Mesenteric fat pad (tissue), 1 donor: Measurements from ENCODE around the gene KCTD7. TPM values are rescaled to one million over a fixed set of nuclear protein-coding genes. Genes with fewer than 3 reads are reported as not detected.
"Not testable (repeated sequence)": the region's sequence is repeated elsewhere in the genome, so short reads cannot be mapped to it uniquely, and the experiment has no call there.

Experiments used
- DNase-seq: peaks from one replicate; pipeline ENCODE4 v3.0.0-alpha.2; 2020; ENCODE audit warnings: low spot score
- total RNA-seq: library from RNA; stranded (reverse); fragmentation: NEBNext Ultra II Directional; extraction: Animal tissue kit (Norgen Biotek cat#: 25700); gene quantifications from one replicate; pipeline ENCODE4 v1.2.1, GENCODE V29; 2021
- donor health status: DM: yes; HTN: yes; CAD: no.

The KCTD7 gene
- total RNA-seq, 1 donor from 2014 or later, result 7.9 TPM

DNA sequence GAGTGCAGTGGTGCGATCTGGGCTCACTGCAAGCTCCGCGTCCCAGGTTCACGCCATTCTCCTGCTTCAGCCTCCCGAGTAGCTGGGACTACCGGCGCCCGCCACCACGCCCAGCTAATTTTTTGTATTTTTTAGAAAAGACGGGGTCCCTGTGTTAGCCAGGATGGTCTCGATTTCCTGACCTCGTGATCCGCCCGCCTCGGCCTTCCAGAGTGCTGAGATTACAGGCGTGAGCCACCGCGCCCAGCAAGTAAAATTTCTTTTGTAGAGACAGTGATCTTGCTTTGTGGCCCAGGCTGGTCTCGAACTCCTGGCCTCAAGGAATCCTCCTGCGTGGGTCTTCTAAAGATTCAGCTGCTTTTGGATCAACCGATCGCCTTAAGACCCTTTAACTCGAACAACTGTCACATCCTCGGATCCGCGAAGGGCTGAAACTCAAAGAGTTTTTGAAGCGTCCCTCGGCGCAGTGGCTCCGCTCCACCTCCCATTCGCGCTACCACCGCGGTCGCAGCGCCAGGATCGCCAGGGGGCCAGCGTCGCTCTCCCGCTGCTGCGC is 25.1 kb downstream of the KCTD7 start:
- DNase-seq, result not testable (repeated sequence)

DNA sequence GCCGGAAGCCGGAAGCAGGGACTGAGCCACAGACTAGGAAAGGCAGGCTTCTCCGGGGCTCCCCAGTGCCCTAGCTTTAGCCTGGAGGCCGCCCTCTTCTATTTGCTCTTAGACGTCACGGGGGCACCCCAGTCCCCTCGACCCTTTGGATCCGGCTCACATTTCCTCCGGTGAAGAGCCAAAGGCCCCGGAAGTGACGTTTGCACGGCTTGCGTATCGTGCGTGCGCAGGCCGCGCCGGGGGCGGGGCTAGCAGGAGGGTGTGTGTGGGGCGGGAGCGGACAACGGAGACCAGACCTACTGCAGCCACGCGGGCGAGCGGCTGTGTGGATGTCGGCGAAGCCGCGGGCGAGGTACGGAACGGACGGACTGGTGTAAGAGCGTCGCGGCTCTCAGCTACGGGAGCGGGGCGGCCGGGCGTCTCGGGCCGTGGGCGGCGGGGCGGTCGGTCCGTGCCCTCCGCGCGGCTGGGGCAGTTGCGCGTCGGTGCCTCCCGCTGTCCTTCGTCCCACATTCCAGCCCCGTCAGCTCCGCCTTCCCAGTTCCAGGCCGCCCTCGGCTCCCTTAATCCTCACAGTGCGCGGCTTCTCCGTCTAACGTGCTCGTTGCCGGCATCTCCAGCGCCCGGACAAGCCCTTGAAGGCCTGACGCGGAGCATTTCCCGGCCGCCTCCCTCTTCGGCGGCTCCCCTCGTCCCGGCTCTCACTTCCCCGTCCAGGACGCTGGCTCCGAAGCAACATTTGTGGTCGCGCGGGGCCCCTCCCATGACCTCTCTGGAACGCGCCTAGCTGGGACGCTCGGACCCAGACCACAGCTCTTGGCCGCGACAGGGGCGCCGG is 25.8 kb downstream of the KCTD7 start:
- DNase-seq, result peak; percentile 100

DNA sequence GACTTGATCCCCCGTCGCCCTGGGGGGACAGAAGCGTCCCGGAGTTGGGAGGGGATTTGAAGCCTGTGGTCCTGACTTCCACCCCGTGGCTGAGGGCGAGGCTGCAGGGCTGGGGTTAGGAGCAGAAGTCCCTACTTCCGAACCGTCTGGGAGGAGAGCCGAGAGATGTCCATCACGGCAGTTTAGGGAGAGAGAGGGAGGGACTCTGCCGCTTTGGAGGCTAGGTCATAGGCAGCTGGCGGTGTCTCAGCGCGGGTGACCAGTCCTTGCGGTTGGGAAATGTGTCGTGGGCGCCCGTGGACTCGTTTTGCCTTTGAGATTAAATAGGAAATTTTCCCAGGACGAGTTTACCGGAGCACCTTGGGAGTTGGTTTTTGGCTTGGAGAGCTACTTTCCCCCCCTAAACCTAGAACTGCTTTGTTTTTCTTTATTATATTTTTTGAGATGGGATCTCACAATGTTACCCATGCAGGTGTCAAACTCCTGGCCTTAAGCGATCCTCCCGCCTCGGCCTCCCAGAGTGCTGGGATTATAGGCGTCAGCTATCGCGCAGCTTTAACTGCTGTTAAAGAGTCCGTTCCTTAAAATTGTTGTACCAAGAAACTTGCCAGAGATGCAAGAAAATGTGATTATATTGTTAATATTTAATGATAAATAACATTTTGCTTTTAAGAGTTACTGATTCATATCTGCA is 26.6 kb downstream of the KCTD7 start:
- DNase-seq, result not testable (repeated sequence)

DNA sequence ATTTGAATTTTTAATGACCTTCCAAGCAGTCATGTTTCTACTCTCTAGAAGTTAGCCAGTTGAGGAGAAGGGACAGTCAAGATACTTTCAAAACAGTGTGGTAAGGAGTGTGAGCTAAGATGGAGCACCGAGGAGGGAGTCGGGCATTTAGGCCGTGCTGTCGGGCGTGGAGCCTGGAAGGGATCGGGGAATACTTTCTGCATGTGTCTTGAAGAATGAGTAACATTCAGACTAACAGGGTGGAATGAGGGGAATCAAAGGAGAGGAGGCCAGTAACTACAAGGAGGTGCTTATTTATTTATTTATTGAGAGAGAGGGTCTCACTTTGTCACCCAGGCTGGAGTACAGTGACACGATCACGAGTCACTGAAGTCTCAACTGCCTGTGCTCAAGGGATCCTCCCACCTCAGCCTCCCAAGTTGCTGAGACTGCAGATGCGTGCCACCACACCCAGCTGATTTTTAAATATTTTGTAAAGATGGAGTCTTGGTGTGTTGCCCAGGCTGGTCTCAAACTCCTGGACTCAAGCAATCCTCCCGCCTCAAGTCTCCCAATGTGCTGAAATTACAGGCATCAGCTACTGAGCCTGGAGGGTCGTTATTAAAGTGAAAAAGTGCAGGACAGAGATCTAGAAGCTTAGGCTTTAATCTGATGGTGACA is 27.3 kb downstream of the KCTD7 start:
- not testable (repeated sequence) for DNase-seq

DNA sequence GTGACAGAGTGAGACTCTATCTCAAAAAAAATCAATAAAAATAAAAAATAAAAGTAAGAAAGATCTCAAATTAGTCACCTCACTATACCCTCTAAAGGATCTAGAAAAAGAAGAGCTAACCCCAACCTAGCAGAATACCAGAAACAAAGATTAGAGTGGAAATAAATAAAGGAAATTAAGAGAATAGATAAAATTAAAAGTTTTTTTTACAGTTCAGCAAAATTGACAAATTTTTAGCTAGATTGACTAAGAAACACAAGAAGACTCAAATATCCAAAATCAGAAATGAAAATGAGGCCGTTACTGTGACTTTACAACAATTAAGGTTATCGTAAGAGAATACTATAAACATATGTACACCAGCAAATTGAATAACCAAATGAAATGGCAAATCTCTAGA is 29.1 kb downstream of the KCTD7 start:
- no peak for DNase-seq

DNA sequence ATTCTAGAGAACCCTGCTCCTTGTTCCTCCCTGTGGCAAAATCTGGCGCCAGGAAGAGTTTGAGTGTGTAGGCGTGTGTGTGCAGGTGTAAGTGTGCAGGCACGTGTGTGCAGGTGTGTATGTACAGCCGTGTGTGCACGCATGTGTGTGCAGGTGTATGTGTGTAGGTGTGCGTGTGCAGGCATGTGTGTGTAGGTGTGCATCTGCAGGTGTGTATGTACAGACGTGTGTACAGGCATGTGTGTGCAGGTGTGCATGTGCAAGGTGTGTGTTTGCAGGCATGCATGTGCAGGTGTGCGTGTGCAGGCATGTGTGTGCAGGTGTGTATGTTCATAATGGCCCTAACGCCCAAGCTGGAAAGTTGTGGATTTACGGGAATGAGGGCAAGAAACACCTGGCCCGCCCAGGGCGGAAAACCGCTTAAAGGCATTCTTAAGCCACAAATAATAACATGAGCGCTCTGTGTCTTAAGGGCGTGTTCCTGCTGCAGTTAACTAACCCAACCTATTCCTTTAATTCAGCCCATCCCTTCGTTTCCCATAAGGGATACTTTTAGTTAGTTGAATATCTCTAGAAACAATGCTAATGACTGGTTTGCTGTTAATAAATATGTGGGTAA is 34.1 kb downstream of the KCTD7 start:
- DNase-seq, result no peak

DNA sequence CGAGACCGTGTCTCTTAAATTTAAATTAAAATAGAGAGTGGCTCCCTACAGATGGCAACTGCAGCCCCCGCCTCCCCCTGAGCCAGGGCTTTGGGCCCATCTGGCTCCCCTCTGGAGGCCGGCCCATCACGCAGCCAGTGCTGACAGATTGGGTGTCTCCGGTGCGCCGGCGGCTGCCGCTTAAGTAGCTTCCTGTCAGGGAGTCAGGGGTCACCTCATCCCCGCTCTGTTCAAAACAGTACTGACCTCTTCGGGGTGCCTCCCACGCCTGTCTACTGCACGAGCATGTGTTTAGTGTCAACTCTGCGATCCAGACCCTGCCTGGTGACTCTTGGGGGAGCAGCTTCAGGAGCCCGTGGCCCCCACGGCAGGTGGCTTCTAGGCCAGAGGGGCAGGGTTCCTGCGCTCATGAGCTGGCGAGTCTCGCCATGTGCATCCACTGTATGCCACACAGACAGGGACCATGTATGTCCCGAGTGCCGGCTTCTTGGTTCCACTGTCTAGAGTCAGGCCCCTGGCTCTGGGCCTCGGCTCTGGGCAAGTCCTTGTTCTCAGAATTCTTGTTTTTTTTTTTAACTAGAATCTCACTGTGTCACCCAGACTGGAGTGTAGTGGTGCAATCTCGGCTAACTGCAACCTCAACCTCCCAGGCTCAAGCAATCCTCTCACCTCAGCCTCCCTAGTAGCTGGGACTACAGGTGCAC is 36.1 kb downstream of the KCTD7 start:
- no peak for DNase-seq

DNA sequence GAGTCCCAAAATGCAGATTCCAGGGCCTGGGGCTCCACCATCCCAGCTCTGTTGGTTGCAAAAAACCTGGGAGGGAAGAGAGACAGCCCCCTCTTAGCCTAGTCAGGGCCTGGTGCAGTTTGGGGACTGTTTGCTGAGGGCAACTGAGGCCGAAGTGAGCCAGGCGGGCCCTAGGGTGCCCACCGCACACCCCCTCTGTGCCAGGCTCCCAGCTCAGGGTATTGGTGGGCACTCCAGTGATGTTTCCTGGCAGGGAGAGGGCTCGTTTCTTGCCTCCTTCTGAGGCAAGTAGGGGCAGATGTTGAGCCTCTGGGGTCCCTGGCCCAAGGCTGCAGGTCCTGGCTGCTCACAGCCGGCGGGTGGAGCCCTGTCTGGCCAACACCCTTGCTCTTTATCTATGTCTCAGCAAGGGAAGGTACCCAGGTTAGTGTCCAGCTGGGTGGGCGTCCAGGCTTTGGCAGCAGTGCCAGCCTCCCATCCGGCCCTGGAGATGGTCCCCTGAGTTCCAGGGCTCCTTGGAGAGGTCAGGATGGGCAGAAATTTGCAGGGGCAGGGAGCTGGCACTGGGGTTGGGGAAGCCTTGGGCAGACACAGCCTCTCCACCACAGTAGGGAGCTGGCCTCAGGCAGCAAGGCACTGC is 37.8 kb downstream of the KCTD7 start:
- no peak for DNase-seq

DNA sequence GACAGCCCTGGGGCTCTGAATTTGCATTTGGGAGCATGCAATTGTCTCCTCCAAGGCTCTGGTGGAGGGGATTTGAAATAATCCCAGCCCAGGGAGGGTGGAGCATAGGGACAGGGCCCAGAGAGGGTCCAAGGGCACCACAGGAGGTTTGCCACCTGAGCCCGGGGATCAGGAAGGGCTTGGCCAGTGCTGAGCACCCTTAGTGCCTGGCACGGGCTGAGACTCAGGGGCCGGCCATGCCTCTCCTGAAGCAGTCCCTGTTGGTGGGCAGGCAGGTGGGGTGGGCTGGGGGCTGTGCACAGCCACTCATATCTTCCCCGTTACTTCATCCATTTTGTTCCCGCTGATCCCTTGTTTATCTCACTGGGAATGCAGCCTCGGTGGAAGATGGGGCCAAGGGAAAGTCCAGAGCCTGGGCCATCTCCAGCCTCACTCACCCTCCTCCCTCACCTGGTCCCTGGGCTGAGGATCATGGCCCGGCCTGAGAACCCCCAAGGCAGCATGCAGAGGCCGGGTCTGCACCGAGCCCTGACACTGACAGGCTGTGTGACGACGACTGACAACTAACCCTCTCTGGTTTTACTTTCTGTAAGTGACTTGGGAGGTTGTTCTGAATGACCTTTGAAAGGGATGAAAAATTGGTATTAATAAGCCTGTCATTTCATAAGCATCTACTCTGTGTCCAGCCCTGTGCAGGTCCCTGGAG is 38.5 kb downstream of the KCTD7 start:
- DNase-seq, result no peak

DNA sequence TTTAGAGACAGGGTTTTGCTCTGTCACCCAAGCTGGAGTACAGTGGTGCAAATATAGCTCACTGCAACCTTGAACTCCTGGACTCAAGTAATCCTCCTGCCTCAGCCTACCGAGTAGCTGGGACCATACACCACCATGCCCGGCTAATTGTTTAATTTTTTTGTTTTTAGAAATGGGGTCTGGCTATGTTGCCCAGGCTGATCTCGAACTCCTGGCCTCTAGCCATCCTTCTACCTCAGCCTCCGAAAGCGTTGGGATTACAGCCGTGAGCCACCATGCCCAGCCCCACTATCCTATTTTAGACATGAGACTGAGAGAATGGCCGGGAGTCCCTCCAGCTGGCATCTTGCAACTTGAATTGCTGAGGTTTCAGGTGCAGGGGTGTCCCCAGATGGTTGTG is 39.4 kb downstream of the KCTD7 start:
- peak; percentile 22 for DNase-seq

DNA sequence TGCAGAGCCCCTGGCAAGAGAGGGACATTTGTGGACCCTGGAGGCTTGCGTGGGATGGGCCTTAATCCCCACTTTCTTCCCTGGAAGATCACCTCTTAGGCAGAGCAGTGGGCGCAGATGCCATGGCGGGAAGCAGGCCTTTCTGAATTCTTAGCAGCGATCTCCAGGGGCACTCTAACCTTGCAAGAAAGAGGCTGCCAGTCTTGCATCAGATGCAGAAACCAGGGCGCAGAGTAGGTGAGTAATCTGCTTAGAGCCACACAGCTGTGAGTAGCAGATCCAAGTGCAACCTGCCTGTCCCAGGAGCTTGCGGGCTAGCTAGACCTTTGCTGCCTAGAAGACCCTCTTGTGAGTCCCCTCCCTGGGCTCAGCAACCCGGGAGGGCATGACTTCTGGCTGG is 40.0 kb downstream of the KCTD7 start:
- no peak for DNase-seq

DNA sequence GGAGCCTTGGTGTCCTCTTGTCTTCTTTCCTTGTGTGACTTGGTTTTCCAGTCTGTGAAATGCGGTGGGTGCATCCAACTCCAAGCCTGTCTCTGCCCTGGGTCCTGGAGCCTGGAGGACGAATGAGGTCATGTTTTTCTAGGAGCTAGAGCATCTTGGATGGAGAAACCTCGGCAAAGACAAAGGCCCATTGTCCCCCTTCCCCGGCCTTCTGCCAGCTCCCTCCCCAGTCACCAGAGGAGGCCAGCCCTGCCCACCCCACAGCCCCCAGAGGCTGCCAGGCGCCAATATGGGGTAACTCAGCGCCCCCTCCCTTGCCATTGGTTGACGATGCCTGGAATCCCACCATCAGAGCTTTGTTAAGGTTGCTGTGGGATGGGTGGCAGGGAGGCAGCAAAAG is 40.4 kb downstream of the KCTD7 start:
- DNase-seq, result no peak

DNA sequence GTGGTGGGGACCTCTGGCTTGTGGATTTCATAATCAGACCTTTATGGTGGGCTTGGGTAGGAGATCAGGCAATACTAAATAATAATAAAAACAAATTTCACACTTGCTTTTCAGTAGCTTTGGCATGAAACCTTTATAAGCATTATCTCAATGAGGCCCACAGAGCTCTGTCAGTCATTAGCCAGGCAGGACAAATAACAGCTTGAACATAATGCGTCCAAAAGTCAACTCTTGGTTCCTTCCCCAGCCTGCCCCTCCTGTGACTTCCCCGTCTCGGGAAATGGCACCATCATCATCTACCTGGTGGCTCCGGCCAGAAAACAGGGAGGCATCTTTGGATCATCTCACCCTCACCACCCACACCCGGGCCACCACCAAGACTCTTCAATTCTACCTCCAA is 40.8 kb downstream of the KCTD7 start:
- no peak for DNase-seq

DNA sequence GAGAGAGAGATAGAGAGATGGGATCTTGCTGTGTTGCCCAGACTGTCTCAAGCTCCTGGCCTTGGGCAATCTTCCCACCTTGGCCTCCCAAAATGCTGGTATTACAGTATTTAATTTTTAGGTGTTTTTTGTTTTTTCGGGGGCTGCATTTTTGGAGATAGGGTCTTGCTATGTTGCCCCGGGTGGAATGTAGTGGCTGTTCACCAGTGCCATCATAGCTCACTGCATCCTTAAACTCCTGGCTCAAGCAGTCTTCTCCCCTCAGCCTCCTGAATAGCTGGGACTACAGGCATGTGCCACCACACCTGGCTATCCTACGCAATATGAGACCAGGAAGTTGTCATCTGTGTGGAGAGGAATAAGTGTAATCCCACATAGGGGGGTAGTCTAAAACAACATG is 42.4 kb downstream of the KCTD7 start:
- no peak for DNase-seq

DNA sequence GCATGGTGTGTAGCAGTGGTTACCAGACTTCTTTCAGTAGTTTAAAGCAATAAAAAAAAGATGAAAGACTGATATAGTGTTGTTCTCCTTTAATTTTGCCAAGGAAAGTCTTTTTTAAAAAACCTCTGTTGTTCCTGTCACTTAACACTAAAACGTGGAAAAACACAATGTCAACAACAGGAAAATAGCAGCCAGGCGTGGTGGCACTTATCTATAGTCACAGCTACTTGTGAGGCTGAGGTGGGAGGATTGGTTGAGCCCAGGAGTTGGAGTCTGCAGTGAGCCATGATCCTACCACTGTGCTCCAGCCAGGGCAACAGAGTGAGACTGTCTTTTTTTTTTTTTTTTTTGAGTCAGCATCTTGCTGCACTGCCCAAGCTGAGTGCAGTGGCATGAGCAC is 42.8 kb downstream of the KCTD7 start:
- not testable (repeated sequence) for DNase-seq

DNA sequence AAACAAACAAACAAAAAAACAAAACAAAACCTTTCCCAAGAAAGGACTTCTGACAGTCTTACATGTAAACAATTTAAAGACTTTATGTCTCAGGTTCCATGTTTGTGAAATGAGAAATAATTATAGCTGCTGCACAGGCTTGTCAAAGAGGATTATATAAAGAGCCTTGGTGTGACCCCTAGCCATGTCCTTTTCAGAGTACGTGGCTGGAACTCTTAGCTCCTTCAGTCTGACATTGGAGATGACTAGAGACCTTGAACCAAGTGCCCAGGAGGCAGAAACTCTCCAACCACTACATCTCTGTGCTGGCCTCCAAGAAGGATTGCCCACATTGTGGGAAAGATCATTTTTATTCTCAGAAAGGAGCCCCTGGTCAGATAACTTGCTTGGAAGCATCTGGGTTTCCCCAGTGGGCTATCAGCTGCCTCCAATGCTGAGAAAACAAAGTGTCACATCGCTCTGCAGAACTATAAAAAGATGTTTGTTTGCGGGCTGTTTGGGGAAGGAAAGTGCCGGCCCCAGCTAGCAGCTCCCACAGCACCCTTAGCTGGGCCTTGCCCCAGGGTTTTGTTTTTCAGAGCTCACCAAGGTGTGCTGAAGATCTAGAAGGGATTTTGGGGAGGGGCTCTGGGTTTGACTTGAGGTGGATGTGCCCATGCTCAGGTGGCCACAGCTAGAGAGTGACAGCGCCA is 43.9 kb downstream of the KCTD7 start:
- not testable (repeated sequence) for DNase-seq

DNA sequence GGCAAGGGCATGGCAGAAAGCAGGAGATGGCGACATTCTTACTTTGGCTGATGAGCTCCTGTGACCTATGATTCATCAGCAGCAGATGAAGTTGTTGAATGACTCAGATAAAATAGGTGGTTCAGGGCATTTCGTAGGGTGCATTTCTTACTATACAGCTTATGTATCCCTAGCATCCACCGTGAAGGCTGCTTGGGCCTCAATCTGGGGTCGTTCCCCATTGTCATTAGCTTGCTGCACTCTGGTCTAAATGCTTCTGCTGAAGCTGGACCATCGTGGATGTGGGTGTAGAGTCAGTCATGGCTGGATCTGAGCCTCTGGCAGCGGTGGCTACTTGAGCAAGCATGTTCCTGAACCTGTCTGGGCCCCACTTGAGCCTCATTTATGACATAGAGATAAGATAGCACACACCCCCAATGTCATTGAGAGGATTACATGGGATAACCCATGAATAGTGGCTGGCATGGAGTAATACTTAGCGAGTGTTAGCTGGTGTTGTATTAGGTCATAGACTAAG is 44.5 kb downstream of the KCTD7 start:
- DNase-seq, result not testable (repeated sequence)

DNA sequence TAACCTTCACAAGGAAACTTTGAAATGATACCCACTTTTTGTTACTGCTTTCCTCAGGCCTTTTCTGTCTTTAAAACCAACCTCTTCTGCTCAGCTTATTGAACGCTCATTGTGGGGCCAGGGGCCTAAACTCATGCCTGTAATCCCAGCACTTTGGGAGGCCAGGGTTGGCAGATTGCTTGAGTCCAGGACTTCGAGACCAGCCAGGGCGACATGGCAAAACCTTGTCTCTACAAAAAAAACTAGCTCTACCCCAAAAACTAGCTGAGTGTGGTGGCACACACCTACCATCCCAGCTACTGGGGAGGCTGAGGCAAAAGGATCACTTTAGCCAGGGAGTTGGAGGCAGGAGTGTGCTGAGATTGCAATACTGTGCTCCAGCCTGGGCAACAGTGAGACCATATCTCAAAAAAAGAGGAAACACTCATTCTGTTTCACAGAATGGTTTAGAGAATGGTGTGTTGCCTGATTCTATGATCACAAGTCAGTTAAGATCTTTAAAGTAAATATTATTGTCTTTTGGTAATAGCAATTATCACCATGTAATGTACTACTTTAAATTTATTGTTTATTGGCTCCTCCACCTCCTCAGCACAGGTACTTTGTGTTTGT is 51.1 kb downstream of the KCTD7 start:
- peak; percentile 28 for DNase-seq
